HFFc6 (cell line): ENCODE measurements around the gene ISM1. TPM values are rescaled to one million over a fixed set of nuclear protein-coding genes. Genes with fewer than 3 reads are reported as not detected.

Experiments
- DNase-seq: peaks from one replicate; pipeline ENCODE4 v3.0.0-alpha.2; 2018
- H3K27ac Mint-ChIP-seq: 2 replicates; pipeline ENCODE4 v1.8.0; 2020; ENCODE audit warnings: mild to moderate bottlenecking, mixed read lengths
- H3K27me3 Mint-ChIP-seq: 2 replicates; pipeline ENCODE4 v1.8.0; 2021; ENCODE audit warnings: mild to moderate bottlenecking, moderate library complexity, mixed read lengths; ENCODE audit not compliant: insufficient read depth
- H3K36me3 Mint-ChIP-seq: 2 replicates; pipeline ENCODE4 v1.8.0; 2021; ENCODE audit warnings: low read depth, mixed read lengths
- H3K4me1 Mint-ChIP-seq: 2 replicates; pipeline ENCODE4 v1.8.0; 2020; ENCODE audit warnings: low read depth, mixed read lengths
- H3K4me3 Mint-ChIP-seq: 2 replicates; pipeline ENCODE4 v1.8.0; 2020; ENCODE audit warnings: mild to moderate bottlenecking, moderate library complexity, mixed read lengths
- H3K9me3 Mint-ChIP-seq: 2 replicates; pipeline ENCODE4 v1.8.0; 2020; ENCODE audit warnings: mild to moderate bottlenecking, mixed read lengths
- total RNA-seq, 6 experiments: library from RNA; stranded (reverse); fragmentation: NEBNext Ultra II Directional; extraction: Animal tissue kit (Norgen Biotek cat#: 25700); gene quantifications; 2 replicates in 1 of 6; 3 replicates in 5 of 6; pipeline ENCODE4 v1.2.3, GENCODE V29; 2021
- TF ChIP-seq, protein P1 (sequence below): fragments of 200-600 bp; sonication (generic); IDR thresholded peaks from 2 replicates; pipeline ENCODE4 v1.5.0; 2021; ENCODE audit warnings: antibody characterized with exemption, mild to moderate bottlenecking

ISM1 gene
- total RNA-seq, 6 experiments from 2014 or later, result 0.07 TPM; not detected in 5

DNA sequence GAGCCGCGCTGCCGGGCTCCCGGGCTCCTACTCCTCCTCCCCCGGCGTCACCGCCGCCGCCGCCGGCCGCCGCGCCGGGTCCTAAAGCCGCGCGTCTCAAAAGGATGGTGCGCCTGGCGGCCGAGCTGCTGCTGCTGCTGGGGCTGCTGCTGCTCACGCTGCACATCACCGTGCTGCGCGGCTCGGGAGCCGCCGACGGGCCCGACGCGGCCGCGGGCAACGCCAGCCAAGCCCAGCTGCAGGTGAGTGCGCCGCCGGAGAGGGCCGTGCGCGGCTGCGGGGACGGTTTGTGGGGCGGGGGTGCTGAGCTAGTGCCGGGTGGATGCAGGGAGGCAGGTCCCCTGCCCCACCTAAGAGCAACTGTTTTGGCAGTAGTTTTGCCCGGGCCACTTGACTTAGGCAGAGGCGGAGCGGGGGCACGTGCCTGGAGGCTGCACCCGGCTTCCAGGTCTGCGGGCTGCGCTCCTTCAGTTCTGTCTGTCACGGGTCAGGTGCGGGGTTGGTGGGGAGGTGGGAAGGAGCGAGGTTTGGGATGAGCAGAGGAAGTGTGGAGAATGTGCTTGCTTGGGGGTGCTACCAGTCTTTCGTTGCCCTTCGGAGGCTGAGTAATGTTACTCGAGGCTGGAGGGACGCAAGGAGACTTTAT lies 722 bp downstream of the ISM1 start:
- DNase-seq, result peak; percentile 22

DNA sequence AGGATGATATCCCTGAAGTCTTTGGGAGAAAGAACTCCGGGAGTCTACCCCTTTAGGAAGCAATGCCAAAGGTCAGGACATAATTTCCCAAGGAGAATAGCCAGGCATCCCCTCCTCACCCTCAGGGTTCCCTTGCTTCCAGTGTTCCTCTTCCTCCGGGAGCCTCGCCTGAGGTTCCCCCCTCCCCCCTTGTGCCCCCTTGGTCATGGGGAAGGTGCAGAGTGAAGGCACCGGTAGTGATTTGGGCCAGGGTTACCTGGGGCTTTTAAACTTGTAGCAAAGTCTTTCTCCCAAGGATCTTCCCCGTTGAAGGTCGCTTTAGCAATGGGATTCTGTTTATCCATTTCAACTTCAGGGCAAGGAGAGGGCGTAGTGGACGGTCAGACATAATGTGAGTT lies 1.2 kb downstream of the ISM1 start:
- no peaks in the 10 kb centered on the region for H3K4me1 Mint-ChIP-seq
- DNase-seq, result no peak
- no peaks in the 10 kb centered on the region for H3K9me3 Mint-ChIP-seq
- H3K4me3 Mint-ChIP-seq, result peak overlapping the region; percentile 63
- H3K36me3 Mint-ChIP-seq, result no peaks in the 10 kb centered on the region
- TF ChIP-seq, protein P1, sequence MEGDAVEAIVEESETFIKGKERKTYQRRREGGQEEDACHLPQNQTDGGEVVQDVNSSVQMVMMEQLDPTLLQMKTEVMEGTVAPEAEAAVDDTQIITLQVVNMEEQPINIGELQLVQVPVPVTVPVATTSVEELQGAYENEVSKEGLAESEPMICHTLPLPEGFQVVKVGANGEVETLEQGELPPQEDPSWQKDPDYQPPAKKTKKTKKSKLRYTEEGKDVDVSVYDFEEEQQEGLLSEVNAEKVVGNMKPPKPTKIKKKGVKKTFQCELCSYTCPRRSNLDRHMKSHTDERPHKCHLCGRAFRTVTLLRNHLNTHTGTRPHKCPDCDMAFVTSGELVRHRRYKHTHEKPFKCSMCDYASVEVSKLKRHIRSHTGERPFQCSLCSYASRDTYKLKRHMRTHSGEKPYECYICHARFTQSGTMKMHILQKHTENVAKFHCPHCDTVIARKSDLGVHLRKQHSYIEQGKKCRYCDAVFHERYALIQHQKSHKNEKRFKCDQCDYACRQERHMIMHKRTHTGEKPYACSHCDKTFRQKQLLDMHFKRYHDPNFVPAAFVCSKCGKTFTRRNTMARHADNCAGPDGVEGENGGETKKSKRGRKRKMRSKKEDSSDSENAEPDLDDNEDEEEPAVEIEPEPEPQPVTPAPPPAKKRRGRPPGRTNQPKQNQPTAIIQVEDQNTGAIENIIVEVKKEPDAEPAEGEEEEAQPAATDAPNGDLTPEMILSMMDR, result no peak
- H3K27me3 Mint-ChIP-seq, result peaks cover 34% of the 10 kb centered on the region
- no peak overlapping the region for H3K27ac Mint-ChIP-seq

More for the DNA sequence above, 722 bp downstream of the ISM1 start:
- H3K27ac Mint-ChIP-seq, result no peak overlapping the region
- H3K36me3 Mint-ChIP-seq, result no peaks in the 10 kb centered on the region
- peak overlapping the region; percentile 63 for H3K4me3 Mint-ChIP-seq
- H3K4me1 Mint-ChIP-seq, result no peaks in the 10 kb centered on the region
- peaks cover 34% of the 10 kb centered on the region for H3K27me3 Mint-ChIP-seq
- H3K9me3 Mint-ChIP-seq, result no peaks in the 10 kb centered on the region
- TF ChIP-seq, protein P1, result no peak

DNA sequence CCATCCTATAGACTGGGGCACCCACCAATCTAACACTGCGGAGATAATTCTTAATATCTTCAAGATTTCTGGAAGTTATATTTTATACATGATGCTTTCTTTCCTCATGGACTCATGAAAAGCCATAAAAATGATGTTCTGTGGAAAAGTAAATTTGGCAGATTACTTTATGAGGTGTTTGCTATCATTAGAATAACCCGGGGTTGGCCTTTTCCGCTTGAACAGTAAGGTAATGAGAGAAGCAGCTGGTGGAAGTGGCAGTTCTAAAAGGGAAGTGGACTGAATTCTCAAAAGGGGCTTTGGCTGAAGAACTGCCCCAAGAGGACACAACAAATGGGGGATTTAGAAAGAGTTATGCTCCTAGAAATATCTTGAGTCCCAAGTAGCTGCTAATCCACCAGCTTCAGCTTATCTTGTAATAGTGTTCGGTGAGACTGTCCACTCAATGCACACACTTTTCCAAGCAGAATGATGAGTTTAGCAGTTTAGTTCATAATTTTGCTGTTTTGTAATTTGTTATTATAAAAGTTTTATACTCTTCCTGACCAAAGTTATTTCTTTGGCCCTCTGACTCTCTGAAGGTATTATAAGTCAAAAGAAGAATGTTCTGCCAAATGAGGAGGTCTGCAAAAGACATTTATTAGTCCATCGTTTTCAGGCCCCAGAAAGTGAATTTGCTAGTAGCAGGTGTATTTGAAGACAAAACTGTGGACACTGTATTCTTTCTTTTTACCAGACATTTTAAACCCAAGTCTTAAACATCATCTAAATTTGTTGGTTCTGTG lies 2.9 kb downstream of the ISM1 start:
- peaks cover 27% of the 10 kb centered on the region for H3K27me3 Mint-ChIP-seq
- no peak for DNase-seq
- no peaks in the 10 kb centered on the region for H3K9me3 Mint-ChIP-seq
- TF ChIP-seq, protein P1, result no peak
- no peaks in the 10 kb centered on the region for H3K4me1 Mint-ChIP-seq
- H3K36me3 Mint-ChIP-seq, result no peaks in the 10 kb centered on the region
- no peak overlapping the region for H3K4me3 Mint-ChIP-seq
- H3K27ac Mint-ChIP-seq, result no peak overlapping the region

DNA sequence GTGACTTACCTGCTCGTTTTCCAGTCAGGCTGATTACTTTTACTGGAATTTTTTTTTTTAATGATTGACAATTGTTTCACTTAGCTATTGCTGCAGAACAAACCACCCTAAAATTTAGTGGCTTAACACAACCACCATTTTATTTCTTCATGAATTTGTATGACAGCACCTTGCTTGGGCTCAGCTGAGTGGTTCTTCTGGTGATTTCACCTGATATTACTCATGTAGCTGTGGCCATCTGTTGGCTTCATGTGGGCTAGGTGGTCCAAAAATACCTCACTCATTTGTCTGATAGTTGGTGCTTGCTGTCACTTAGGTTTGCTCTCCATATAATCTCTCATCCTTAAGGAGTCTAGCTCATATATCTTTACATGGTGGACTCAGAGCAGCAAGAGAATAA lies 5.3 kb downstream of the ISM1 start:
- no peaks in the 10 kb centered on the region for H3K36me3 Mint-ChIP-seq
- TF ChIP-seq, protein P1, result no peak
- H3K9me3 Mint-ChIP-seq, result no peaks in the 10 kb centered on the region
- H3K4me3 Mint-ChIP-seq, result no peak overlapping the region
- peaks cover 10% of the 10 kb centered on the region for H3K27me3 Mint-ChIP-seq
- no peak overlapping the region for H3K27ac Mint-ChIP-seq
- DNase-seq, result no peak
- no peaks in the 10 kb centered on the region for H3K4me1 Mint-ChIP-seq

DNA sequence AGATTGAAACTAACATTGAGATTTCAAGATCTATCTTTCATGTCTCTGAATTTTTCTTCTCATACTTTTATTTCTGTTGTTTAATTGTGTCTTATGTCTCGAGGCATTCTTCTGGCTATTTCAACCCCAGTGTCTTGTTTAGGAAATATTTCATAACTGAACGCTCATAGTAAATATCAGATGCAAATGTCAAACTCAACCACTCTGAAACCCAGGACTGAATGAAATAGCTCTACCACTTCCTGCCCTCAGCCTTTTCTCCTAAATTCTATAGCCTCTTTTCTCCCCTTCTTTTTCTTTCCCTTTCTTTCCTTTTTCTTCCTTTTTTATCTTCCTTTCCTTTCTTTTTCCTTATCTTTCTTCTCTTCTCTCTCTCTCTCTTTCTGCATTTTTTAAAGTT lies 7.7 kb downstream of the ISM1 start:
- H3K27me3 Mint-ChIP-seq, result no peaks in the 10 kb centered on the region; the same call in 1 of the 2 replicates
- H3K36me3 Mint-ChIP-seq, result no peaks in the 10 kb centered on the region
- DNase-seq, result no peak
- no peaks in the 10 kb centered on the region for H3K4me1 Mint-ChIP-seq
- TF ChIP-seq, protein P1, result no peak
- no peak overlapping the region for H3K27ac Mint-ChIP-seq
- no peak overlapping the region for H3K4me3 Mint-ChIP-seq
- H3K9me3 Mint-ChIP-seq, result no peaks in the 10 kb centered on the region
